DMS153 treated with DMSO at 0.1 percent for 48 hours (cell line): ENCODE results near the gene UFSP2.

Experiments
- DNase-seq: peaks from one replicate; lab custom pipeline; 2025; ENCODE audit not compliant: unreplicated experiment; lab: John Stamatoyannopoulos, UW

UFSP2 gene

DNA sequence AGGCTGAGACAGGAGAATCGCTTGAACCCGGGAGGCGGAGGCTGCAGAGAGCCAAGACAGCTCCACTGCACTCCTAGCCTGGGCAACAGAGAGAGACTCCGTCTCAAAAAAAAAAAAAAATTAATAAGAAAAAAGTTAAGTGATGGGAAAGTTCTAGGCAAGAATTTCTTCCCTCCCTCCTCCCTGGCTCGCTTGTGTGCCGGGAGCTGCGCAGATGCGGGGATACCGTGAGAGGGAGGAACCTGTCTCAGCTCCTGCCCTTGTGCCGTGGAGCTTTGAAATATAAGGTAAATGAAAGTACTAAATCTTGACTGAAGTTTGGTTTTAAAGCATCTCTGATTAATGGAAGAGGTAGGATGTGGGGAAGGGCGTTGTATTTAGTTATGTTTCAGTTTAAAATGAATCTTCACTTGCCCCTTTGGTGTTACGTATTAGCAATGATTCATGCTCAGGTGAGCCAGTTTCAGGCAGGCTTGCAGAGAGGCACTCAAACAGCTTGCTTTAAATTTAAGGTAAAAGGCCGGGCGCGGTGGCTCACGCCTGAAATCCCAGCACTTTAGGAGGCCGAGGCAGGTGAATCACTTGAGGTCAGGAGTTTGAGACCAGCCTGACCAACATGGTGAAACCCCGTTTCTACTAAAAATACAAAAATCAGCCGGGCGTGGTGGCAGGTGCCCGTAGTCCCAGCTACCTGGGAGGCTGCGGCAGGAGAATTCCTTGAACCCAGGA lies 1.4 kb upstream of the UFSP2 start:
- DNase-seq = no peak

DNA sequence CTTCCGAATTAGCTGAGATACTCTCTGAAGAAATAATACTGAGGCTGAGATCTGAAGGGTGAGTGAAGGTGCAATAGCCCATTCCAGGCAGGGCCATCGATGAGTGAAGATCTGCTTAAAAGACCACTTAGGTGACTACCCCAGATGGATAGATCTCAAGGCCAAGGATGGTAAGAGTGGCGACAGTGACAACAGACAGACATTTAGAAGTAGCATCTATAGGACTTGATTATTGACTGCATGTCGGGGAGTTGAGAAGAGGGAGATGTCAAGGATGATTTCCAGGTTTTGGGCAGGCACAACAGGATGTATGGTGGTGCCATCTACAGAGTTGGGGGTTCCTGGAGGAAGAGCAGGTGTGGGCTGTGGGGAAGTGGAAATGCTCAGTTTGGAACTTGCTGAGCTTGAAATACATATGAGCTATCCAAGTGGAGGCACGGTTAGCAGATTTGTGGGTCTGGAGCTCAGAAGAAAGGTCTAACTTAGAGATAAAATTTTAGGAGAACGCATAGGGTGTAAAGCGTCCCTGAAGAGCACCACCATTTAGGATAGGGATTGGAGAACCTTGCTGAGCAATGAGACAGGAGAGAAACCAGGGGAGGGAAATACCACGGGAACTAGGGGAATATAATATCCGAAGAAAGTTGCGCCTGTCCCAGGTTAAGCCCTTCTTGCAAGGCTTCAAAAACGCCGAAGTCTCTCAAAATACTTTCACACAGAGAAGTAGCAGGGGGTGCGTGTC lies 688 bp downstream of the UFSP2 start:
- no peak for DNase-seq

DNA sequence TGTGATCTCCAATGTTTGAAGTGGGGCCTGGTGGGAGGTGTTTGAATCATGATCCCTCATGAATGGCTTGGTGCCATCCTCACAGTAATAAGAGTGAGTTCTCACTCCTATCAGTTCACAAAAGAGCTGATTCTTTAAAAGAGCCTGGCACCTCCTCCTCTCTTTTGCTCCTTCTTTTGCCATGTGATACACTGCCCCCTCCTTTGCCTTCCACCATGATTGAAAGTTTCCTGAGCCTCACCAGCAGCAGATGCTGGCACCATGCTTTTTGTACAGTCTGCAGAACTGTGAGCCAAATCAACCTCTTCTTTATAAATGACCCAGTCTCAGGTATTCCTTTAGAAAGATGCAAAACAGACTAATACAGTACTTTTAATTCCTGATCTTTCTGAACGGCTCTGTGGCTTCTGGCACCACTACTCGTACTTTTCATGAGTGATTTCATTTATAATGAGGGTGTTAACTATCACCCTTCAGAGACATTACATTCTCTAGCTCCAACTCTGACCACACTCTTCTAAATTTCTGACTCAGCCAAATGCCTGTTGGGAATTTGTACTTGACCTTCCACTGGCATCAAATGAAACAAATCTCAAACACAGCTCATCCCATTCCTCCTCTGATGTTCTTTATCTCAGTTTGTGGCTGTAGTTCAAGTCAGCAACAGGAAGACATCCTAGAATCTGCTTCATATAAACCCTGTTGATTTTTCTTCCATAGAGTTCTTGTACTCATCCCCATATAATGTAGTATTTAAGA lies 4.2 kb downstream of the UFSP2 start:
- DNase-seq = no peak

DNA sequence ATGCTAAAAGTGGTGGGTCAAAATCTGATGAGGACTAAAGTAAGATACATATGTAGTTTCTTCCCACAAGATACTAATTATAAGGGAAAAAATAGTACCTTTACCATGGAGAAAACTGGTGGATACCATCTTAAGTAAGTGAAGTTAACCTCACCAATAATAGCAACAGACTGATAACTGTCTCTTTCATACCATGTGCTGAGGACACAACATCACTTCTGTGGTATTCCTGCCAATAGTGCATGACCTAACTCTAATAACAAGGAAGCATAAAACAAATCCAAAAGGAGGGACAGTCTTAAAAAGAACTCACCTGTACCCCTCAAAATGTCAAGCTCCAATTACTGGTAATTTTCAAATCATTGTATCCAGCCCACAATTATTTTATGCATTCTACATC lies 8.8 kb downstream of the UFSP2 start:
- DNase-seq = no peak

DNA sequence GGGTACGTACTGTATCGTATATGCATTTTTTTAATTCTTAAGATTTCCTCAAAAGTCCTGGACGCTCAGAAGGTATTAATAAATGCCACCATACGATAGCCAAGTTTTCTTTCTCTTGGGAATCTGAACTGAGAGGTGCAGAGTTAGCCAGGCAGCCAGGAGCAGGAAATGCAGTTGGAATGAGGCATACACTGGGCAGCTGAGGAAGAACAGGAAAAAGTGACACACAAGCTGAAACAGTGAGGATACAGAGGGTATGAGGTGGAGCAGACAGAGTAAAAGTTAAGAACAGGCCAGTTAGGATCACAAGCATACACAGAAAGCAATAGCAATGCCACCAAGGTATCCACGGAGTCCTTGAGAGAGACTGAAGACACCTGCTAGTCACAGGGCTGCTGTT lies 13.4 kb downstream of the UFSP2 start:
- DNase-seq = no peak

DNA sequence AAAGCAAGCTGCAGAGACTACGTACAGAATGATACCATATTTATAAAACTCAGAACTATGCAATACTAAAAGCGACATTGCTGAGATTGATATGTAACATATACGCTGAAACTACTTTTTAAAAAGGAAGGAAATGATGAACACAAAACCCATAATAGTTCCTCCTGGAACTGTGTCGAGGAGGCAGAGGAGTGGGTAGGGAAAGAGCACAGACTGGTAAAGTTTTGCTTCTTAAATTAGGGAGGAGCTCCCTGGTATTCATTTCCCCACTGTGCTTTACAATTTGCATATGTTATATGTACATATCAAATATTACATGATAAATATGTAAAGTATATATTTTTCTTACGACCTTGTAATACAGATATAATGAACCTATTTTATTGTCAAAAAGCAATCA lies 13.9 kb downstream of the UFSP2 start:
- no peak for DNase-seq

DNA sequence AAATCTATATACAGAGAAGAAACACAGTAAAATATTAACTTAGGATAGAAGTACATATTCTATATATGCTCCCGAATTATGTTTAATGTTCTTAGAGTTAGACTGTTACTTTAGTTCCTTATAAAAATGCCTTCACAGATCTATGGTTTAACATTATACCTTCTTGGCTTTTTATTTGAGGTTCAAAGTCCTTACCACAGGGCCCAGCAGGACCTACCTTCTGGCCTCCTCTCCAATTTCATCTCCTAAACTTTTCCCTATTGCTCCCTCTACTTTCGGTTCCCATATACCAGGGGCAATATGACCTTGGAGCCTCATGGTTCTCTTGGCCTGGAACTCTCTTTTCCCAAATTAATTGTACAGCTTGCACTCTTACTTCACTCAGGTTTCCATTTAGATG lies 17.3 kb downstream of the UFSP2 start:
- DNase-seq = no peak

DNA sequence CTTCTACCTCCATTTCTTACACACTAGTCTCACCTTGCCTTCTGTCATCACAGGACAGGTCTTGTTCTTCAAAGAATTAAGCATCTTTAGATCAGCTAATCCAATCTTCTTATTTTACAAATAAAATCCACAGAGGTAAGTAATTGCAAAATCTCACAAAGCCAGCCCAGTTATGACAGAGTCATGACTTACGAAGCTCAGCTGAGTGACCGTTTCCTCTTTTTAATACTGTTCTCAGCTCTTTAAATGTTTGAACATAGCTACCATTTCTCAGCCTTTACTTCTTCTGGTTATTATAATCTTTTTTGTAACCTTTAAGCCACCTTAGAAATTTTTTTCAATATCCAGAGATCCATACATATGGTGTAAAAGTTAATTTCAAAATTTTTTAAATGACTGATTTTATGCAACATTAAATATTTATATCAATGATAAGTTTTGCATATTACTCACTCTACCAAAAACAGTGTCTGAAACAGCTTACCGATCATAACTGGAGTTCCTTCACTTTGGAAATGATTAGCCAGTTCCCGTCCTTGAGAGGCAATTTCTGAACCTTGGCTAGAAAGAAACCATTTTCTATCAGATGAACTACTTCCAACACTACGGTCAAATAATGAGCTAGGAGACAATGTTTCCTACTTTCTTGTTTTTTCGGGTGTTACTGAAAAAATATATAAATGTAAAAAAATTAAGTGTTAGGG lies 20.3 kb downstream of the UFSP2 start:
- DNase-seq = no peak

DNA sequence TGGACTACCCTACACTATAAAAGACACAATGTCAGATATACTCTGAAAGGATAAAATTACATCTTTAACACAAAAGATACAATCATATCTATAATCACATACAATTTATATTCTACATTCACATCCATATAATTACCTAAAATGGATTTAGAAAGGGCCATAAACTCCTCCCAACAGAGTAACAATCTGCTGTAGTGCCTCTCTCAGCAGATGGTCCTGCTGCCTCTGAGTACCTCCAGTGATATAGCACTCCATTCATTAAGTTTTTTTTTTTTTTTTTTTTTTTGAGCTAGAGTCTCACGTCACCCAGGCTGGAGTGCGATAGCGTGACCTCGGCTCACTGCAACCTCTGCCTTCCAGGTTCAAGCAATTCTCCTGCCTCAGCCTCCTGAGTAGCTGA lies 21.7 kb downstream of the UFSP2 start:
- no peak for DNase-seq

DNA sequence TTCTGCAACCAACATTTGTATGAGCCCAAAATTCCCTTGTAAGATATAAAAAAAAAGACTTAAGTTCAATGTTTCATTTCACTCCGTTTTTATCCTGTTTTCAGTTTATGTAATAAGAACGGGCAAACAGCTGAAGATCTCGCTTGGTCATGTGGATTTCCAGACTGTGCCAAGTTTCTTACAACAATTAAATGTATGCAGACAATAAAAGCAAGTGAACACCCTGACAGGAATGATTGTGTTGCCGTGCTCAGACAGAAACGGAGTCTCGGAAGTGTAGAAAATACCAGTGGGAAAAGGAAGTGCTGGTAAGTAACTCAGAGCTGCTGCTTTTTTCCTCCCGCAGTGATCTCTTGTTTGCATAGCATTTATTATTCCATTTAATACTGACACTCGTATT lies 26.3 kb downstream of the UFSP2 start:
- peak; percentile 7 for DNase-seq

DNA sequence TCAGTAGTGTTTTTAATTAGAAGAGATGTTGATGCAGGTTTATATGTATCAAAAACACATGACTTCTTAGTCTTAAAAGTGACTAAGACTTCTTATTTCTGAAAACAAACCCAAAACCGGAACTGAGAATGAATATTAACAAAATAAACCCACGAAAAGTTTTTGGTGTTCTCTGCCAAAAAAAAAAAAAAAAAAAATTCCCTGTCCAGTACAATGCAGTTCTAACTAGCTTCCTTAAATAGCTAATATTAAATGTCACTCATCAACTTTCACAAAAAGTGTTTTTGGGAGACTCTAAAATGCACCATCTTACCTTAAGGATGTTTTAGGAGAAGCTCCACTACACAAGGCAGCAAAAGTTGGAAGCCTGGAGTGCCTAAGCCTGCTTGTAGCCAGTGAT lies 27.1 kb downstream of the UFSP2 start:
- DNase-seq = no peak

DNA sequence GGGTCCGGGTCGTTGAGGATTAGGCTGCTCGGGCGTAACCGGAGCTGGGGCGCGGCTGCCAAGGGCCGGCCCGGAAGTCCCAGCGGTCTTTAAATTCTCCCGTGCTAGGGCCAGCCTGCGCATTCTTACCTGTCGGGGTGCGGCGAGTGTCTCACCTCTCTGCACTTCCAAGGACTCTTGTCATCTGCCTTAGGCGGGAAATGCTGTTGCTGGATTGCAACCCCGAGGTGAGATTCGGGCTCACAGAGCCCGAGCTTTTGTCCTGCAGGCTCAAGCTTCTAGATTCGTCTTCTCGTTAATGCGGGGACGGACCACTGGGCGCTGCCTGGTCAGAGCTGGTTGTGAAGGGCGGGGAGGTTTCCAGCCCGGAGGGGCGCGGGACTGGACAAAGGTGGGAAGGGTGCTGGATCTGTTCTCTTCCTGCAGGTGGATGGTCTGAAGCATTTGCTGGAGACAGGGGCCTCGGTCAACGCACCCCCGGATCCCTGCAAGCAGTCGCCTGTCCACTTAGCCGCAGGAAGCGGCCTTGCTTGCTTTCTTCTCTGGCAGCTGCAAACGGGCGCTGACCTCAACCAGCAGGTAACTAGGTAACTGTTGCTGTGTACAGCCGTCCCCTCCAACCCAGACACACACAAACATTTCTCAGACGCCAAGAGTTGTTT lies 28.9 kb downstream of the UFSP2 start, which contains the start of gene ANKRD37:
Gene ANKRD37 (plus strand): TSS at position 118 of the 662 bp plus-strand sequence. CDS start 83 bp downstream, at position 201.
- DNase-seq = peak; percentile 36

DNA sequence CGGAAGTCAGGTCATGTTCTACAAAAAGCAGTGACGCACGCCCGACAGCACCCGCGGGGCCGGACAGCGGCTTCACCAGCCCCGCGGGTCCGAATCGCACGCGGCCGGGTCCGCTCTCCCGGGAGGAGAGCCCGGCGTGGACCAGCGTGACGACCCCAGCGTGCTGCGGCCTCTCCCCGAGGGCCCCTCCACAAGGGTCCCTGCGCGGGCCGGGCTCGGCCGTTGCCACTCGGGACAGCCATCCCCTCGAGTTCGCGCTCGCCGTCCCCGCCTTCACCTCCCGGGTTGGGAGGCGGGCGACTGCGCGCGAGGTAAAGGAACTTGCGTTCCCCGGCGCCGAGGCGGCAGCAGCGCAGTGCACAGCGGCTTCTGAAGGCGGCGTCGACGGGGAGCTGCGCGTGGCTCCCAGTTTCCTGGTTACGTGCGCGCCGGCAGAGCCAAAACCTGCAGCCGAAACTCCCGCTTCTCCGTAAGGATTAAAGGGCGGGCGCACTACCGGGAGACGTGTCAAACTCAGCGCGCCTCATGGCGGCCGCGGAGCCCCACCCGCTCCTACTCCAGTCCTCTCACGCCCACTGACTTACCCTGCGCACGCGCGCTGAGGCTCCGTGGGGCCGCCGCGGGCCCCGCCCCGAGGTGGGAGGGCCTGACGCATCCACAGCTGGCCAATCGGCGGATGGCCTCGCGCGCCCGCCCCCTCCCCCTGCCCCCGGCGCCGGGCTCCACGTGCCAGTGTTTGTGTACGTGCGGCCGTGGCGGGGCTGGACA lies 29.6 kb downstream of the UFSP2 start:
- DNase-seq = peak; percentile 95

DNA sequence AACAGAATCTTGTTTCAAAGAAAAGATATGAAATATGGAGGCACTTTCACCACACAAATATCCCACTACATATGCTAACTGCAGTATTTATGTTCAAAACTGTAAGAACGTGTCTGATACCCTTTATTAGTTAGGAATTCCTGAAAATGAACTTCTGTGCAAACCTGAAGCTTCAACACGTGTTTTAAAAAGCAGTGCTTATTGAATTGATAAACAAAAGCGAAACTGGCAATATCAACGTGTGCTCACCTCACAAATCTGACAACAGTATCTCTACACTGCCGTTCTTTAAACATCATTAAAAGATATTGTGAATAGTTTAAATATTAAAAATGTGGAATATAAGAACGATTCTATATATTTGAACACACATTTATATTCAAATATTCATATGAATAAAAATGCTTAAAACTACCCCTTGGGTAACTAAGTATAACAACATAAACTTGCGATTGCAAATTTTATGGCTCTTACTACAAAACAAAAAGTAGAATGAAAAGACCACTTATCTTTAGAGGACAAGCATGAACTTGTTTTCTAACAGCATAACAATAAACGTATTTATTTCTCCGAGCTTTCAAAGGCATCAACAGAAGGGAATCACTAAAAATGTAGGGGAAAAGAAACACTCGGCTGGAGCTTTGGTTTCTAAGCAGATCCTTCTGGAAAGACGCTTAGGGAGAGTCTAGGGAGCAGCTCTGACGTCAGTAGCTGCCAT lies 30.4 kb downstream of the UFSP2 start, which contains the start of gene LRP2BP:
Gene LRP2BP (minus strand): TSS at position 687 of the 718 bp plus-strand sequence. CDS start 17,738 bp downstream, outside the sequence.
- DNase-seq = peak; percentile 57

DNA sequence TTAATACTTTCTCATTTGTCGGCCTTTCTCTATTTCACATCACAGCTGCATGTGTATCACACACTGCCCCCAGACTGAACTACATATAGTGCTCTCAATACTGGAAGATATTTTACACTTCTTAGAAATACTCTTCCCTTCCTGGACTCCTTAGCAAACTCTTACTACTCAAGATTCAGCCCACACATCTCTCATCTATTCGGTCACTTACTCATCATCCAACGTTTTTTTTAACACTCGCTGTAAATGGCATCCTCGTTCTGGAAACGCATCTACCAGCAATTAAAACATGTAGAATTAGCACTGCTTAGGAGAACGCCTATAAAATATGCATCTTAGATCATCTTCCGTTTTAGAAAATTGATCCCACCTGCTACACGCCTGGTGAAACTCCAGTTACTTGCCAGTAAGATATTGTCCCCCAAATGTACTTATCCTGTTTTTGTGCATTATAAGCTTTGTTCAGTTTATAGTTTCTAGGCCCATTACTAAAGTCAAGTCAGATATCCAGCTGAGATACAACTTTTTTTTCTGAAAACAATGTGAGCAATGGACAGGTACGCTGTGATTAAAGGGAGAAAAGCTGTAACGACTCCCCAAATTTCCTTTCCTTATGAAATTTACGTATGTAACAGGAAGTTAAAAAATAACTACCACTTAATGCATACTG lies 31.1 kb downstream of the UFSP2 start:
- no peak for DNase-seq

DNA sequence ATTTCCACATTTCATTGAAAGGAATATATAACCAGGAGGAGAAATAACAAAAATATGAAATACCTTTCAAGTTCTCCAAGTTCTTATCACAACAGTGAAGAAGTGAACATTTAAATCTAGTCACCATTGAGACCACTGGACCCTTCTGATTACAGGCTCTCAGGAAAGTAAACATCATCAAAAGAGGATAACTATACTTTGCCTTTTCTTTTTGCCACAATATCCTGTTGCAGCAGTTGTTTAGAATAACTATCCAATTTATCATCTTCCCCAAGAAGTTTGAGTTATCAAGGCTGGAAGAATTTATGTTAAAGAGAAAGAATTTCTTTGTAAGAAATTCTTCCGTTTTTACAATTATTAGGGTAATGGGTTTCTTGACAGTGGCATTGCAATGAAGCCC lies 33.6 kb downstream of the UFSP2 start:
- no peak for DNase-seq

DNA sequence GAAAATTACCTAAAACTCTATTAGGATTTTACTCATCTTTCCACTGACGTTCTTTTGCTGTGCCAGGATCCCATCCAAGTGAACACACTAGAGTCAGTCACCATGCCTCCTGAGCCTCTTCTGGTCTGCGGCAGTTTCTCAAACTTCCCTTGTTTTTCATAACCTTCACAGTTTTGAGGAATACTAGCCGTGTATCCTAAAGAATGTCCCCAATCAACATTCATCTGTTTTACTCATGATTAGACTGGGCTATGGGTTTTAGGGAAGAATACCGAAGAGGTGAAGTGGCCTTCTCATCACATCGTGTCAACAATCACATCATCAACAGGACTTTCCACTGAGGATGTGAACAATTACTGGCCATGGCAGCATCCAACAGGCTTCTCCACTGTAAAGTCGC lies 34.8 kb downstream of the UFSP2 start:
- no peak for DNase-seq

DNA sequence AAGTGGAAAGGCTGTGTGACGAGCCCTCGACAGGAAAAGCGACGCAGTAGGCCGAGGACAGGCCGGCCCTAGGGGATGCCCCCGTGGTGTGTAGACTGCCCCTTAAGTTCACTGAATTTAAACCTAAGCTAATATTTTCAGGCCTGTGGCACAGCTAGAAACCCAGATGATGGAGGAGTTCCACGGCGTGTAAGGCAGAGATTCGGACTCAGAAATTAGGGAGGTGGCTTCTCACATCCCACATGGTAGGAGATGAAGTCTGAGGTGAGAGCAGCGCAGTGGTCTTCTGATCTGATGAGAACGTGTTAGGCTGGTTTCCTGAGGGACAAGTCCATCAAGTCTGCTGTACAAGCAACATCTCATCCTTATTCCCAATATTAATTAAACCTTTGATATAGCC lies 37.8 kb downstream of the UFSP2 start:
- DNase-seq = no peak

DNA sequence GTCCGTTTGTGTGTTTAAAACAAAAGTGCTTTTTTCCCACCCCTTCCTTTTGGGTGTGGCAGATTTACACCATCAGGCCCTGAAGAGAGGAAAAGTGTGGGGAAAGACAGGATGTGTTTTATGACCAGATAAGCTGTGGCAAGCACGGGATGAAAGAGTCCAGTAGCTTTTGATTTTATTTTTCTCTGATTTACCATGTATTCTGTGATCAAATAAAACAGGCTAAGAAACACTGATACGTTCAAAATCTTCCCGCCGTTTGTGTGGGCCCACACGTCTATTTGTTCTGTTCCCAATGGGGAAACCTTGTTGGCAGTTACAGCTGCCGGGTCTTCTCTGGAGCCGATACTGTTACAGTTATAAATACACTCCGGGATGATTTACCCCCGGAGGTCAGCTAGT lies 40.8 kb downstream of the UFSP2 start:
- no peak for DNase-seq
